Measurements from ENCODE around the gene REEP1.

Gene REEP1

DNA sequence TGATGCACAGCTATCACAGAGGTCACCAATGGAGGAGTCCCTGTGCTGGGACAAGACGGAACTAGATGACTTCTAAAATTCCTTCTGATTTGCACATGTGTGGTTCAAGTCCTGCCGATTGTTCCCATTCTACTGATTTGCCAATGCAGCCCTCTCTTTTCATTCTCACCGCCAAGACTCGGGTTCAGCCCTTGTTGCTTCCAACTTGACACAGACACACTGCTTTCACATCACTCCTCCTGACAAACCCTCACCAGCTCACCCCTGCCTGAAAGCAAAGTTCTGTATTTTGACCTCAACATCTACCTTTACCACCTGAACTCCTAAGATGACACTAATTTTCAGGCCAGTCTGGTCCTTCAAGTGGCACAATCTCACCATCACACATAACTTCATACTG is 25.5 kb downstream of the REEP1 start:
- no peak for DNase-seq (ENCODE audit: low read depth)
- no peak for TF ChIP-seq CTCF (IDR thresholded peaks at IDR 0.05; ENCODE audit: low read length, missing control alignments)
- no peak overlapping the region for H3K4me3 ChIP-seq (replicated peaks; ENCODE audit: low read depth, low read length)

- no peak for DNase-seq (ENCODE audit: low read depth)
- H3K4me3 ChIP-seq (replicated peaks; ENCODE audit: low read depth, low read length): no peak overlapping the region
- TF ChIP-seq CTCF (IDR thresholded peaks at IDR 0.05; ENCODE audit: low read length, missing control alignments): no peak
Measured at GRCh38 chr2:86309966-86310365, 27.5 kb downstream of the REEP1 start.

DNA sequence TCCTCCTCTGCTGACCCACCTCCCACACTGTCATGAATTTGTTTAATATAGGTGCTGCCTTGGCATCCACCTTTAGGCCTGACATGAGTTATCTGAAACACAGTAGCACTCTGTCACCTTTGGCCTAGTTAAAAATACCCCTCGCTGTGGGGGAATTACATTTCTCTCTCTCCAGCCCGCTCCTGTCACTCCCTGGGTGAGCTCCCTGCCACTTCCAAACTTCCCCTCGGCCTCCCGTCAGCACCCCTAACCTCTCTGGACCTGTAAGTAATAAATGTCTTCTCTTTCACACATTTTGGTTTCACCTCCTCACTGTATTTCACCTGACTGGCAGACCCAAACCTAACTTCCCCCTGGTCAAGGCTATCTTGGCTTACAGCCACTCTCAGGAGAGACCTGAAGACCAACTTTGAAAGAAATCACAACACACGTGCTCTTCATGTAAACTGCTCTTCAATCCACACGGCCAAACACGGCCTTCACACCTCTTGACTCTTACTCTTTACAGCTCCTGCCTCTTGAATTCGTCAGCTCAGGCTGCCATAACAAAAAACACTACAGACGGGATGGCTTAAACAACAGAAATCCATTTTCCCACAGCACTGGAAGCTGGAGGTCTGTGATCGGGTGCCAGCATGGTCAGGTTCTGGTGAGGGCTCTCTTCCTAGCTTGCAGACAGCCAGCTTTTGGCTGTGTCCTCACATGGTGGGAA is 28.3 kb downstream of the REEP1 start:
- no peak for DNase-seq (ENCODE audit: low read depth)
- no peak overlapping the region for H3K4me3 ChIP-seq (replicated peaks; ENCODE audit: low read depth, low read length)
- no peak for TF ChIP-seq CTCF (IDR thresholded peaks at IDR 0.05; ENCODE audit: low read length, missing control alignments)

GRCh38 chr2:86308356-86308755 is 29.1 kb downstream of the REEP1 start:
- no peak overlapping the region for H3K4me3 ChIP-seq (replicated peaks; ENCODE audit: low read depth, low read length)
- TF ChIP-seq CTCF (IDR thresholded peaks at IDR 0.05; ENCODE audit: low read length, missing control alignments): no peak
- no peak for DNase-seq (ENCODE audit: low read depth)

GRCh38 chr2:86307431-86307830 is 30.0 kb downstream of the REEP1 start:
- no peak for TF ChIP-seq CTCF (IDR thresholded peaks at IDR 0.05; ENCODE audit: low read length, missing control alignments)
- no peak for DNase-seq (ENCODE audit: low read depth)
- H3K4me3 ChIP-seq (replicated peaks; ENCODE audit: low read depth, low read length): no peak overlapping the region

DNA sequence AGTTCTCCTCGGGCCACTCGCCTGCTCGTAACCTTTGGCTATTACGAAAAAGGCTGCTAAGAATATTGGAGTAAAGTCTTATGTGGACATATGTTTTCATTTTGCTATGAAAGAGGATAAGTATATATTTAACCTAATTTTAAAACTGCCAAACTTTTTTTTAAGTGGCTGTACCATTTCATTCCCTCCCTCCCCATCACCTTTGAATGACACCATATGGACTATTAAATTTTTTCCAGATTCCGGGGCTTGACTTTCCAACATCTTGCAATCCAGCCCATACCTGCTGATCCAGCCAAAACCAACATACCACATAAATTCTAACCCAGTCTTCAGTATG is 31.5 kb downstream of the REEP1 start:
- DNase-seq (ENCODE audit: low read depth): no peak
- H3K4me3 ChIP-seq (replicated peaks; ENCODE audit: low read depth, low read length): no peak overlapping the region
- no peak for TF ChIP-seq CTCF (IDR thresholded peaks at IDR 0.05; ENCODE audit: low read length, missing control alignments)

DNA sequence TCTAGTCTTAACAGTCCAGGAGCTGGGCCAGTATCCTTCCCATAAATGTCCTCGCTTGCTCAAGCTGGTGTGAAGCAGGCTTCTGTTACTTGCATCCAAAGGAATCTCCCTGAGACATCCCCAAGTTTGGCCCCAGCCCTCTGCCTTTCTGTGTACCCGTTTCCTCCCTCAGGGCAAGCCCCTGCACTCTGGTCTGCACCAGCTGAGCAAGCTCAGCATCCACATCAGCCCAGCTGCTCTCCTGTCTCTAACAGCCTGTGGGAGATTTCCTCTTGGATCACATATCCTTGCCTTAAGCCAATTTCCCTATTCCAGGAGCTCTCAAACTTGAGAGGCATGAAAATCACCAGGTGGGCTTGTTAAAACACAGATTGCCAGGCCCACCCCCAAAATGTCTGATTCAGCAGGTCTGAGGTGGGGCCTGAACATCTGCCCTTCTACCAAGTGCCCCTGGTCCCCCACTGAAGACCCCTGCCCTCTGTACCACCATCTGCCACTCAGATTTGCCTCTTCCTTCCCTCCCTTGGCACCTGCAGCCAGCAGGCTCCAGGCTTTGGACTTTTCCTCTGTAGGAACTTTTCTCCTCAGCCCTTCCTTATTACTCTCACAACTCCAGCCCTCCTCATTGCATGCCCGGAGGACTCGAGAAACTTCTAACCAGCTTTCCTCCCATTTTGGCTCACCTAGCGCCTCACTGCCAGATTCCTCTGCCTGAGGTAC is 32.1 kb downstream of the REEP1 start:
- DNase-seq (ENCODE audit: low read depth): no peak
- no peak overlapping the region for H3K4me3 ChIP-seq (replicated peaks; ENCODE audit: low read depth, low read length)
- TF ChIP-seq CTCF (IDR thresholded peaks at IDR 0.05; ENCODE audit: low read length, missing control alignments): no peak

Data from fibroblast of pulmonary artery (primary cell).